DND-41 (cell line): ENCODE data around the gene ZNF791.

ENCODE experiments used
- ATAC-seq: fragments of 200-7000 bp; cut with Tn5 transposase; 3 replicates; pipeline ENCODE4 v1.9.1; 2021; ENCODE audit warnings: low read depth; ENCODE audit not compliant: insufficient read depth
- DNase-seq: peaks from one replicate; pipeline ENCODE4 v3.0.0-alpha.2; 2020
- H2AFZ ChIP-seq: 2 replicates; pipeline ENCODE4 v1.6.0; 2012; ENCODE audit warnings: low read depth, low read length
- H3K27ac ChIP-seq: 2 replicates; pipeline ENCODE4 v1.5.1; 2012; ENCODE audit warnings: low read length, inconsistent platforms
- H3K27me3 ChIP-seq: fragments of 200-600 bp; sonication (generic); 2 replicates; pipeline ENCODE4 v1.6.0; 2012; ENCODE audit warnings: low read length, mild to moderate bottlenecking, inconsistent platforms; ENCODE audit not compliant: insufficient read depth, poor library complexity
- H3K36me3 ChIP-seq: 2 replicates; pipeline ENCODE4 v1.5.1; 2012; ENCODE audit warnings: low read length, inconsistent platforms; ENCODE audit not compliant: insufficient read depth
- H3K4me1 ChIP-seq: 2 replicates; pipeline ENCODE4 v1.5.1; 2012; ENCODE audit warnings: mild to moderate bottlenecking, low read length; ENCODE audit not compliant: insufficient read depth
- H3K4me2 ChIP-seq: 2 replicates; pipeline ENCODE4 v1.6.0; 2012; ENCODE audit warnings: mild to moderate bottlenecking, moderate library complexity, low read length, inconsistent platforms; ENCODE audit not compliant: insufficient read depth
- H3K4me3 ChIP-seq, 2 experiments: fragments of 200-600 bp in 1 of 2; shearing (Covaris generic) in 1 of 2; 2 replicates each; pipeline ENCODE4 v1.5.1; 2012 to 2016; ENCODE audit warnings: inconsistent platforms in 2 of 2, low read length in 2 of 2, mild to moderate bottlenecking in 2 of 2, low read depth in 1 of 2, moderate library complexity in 1 of 2
- H3K79me2 ChIP-seq: 2 replicates; pipeline ENCODE4 v1.6.0; 2012; ENCODE audit warnings: low read length, inconsistent platforms; ENCODE audit not compliant: insufficient read depth
- H3K9ac ChIP-seq: 2 replicates; pipeline ENCODE4 v1.6.0; 2012; ENCODE audit warnings: low read depth, mild to moderate bottlenecking, inconsistent platforms, low read length, moderate library complexity
- H3K9me3 ChIP-seq: 2 replicates; pipeline ENCODE4 v1.5.1; 2012; ENCODE audit warnings: low read length, moderate library complexity, mild to moderate bottlenecking, inconsistent platforms; ENCODE audit not compliant: insufficient read depth, severe bottlenecking
- H4K20me1 ChIP-seq: 2 replicates; pipeline ENCODE4 v1.6.0; 2012; ENCODE audit warnings: low read length; ENCODE audit not compliant: insufficient read depth
- CTCF ChIP-seq: IDR thresholded peaks from 2 replicates; pipeline ENCODE4 v1.5.1; 2012; ENCODE audit warnings: borderline replicate concordance, low read length, moderate library complexity, mild to moderate bottlenecking; ENCODE audit not compliant: poor library complexity, severe bottlenecking; ENCODE audit errors: extremely low read depth
- EZH2 ChIP-seq: IDR thresholded peaks from 3 replicates; pipeline ENCODE4 v1.6.1; 2012; ENCODE audit warnings: borderline replicate concordance, low read depth, mild to moderate bottlenecking, moderate library complexity, low read length, inconsistent platforms; ENCODE audit not compliant: severe bottlenecking

Gene ZNF791

GRCh38 chr19:12596485-12596884 lies 14.2 kb upstream of the ZNF791 start:
- Histone ChIP-seq H4K20me1 (no peaks in the 10 kb centered on the region), H3K4me1 (no peaks in the 10 kb centered on the region), H3K4me3 (no peak overlapping the region), H3K4me2 (no peak overlapping the region), H3K36me3 (peaks cover 19% of the 10 kb centered on the region), H2AFZ (no peak overlapping the region), H3K27ac (no peak overlapping the region), H3K9ac (no peak overlapping the region), H3K79me2 (0 out of 2 replicates have a peak, but pooled peaks cover 2% of the 10 kb centered on the region), H3K27me3 (no peaks in the 10 kb centered on the region), H3K9me3 (no peaks in the 10 kb centered on the region)
- no peak for DNase-seq
- ATAC-seq = no peak
- TF ChIP-seq CTCF (no peak), EZH2 (no peak)

GRCh38 chr19:12596927-12597548 lies 13.7 kb upstream of the ZNF791 start:
- Histone ChIP-seq H3K36me3 (peaks cover 19% of the 10 kb centered on the region), H3K4me1 (no peaks in the 10 kb centered on the region), H3K79me2 (0 out of 2 replicates have a peak, but pooled peaks cover 2% of the 10 kb centered on the region), H4K20me1 (no peaks in the 10 kb centered on the region), H3K9ac (no peak overlapping the region), H3K9me3 (no peaks in the 10 kb centered on the region), H3K4me2 (no peak overlapping the region), H3K27ac (no peak overlapping the region), H2AFZ (no peak overlapping the region), H3K4me3 (no peak overlapping the region), H3K27me3 (no peaks in the 10 kb centered on the region)
- DNase-seq = no peak
- TF ChIP-seq EZH2 = no peak
- TF ChIP-seq CTCF = no peak
- no peak for ATAC-seq

GRCh38 chr19:12597594-12597993 lies 13.1 kb upstream of the ZNF791 start:
- no peaks in the 10 kb centered on the region for H3K9me3 ChIP-seq
- 0 out of 2 replicates have a peak, but pooled peaks cover 4% of the 10 kb centered on the region for H3K79me2 ChIP-seq
- ATAC-seq = no peak
- peaks cover 25% of the 10 kb centered on the region for H3K36me3 ChIP-seq
- H4K20me1 ChIP-seq = no peaks in the 10 kb centered on the region
- H3K4me2 ChIP-seq = no peak overlapping the region
- no peaks in the 10 kb centered on the region for H3K27me3 ChIP-seq
- no peak for TF ChIP-seq EZH2
- TF ChIP-seq CTCF = no peak
- H3K4me1 ChIP-seq = no peaks in the 10 kb centered on the region
- H3K27ac ChIP-seq = no peak overlapping the region
- no peak overlapping the region for H2AFZ ChIP-seq
- no peak for DNase-seq
- H3K9ac ChIP-seq = no peak overlapping the region
- H3K4me3 ChIP-seq = no peak overlapping the region
